GM12892 (cell line): ENCODE results near the gene PCBD2.

Experiments
- DNase-seq: peaks from one replicate; pipeline ENCODE4 v3.0.0; 2011; ENCODE audit not compliant: insufficient read length
- FAIRE-seq: peaks from 2 replicates; lab custom pipeline; 2011; peaks lifted over from hg19 to GRCh38; lab: Jason Lieb, UNC
- POLR2A ChIP-seq: IDR thresholded peaks from 2 replicates; pipeline ENCODE4 v1.6.1; 2011; ENCODE audit warnings: low read depth, low read length, control low read depth
- POLR2AphosphoS5 ChIP-seq: IDR thresholded peaks from 2 replicates; pipeline ENCODE4 v1.6.1; 2011; ENCODE audit warnings: low read depth, low read length, control low read depth
- TAF1 ChIP-seq: IDR thresholded peaks from 2 replicates; pipeline ENCODE4 v1.6.1; 2011; ENCODE audit warnings: low read depth, mild to moderate bottlenecking, control low read depth, low read length, borderline replicate concordance

The PCBD2 gene

GRCh38 chr5:135004376-135004775 is 99.4 kb downstream of the PCBD2 start:
- DNase-seq (no peak), FAIRE-seq (no peak)
- no peak for TF ChIP-seq POLR2A
- TF ChIP-seq POLR2AphosphoS5, result no peak
- no peak for TF ChIP-seq TAF1

GRCh38 chr5:135005076-135005475 is 100.1 kb downstream of the PCBD2 start:
- DNase-seq (no peak), FAIRE-seq (no peak)
- TF ChIP-seq TAF1 (no peak), POLR2AphosphoS5 (no peak), POLR2A (no peak)

- DNase-seq (no peak), FAIRE-seq (no peak)
- no peak for TF ChIP-seq TAF1
- no peak for TF ChIP-seq POLR2AphosphoS5
- TF ChIP-seq POLR2A, result no peak
These were observed 102.4 kb downstream of the PCBD2 start for GRCh38 chr5:135007305-135007704.

- no peak for FAIRE-seq
- no peak for DNase-seq
- TF ChIP-seq POLR2A, result no peak
- no peak for TF ChIP-seq POLR2AphosphoS5
- no peak for TF ChIP-seq TAF1
These were observed 102.9 kb downstream of the PCBD2 start for GRCh38 chr5:135007749-135008363.

GRCh38 chr5:135008556-135008955 is 103.6 kb downstream of the PCBD2 start:
- DNase-seq (no peak), FAIRE-seq (no peak)
- TF ChIP-seq POLR2A (no peak), TAF1 (no peak), POLR2AphosphoS5 (no peak)

- TF ChIP-seq TAF1 (no peak), POLR2AphosphoS5 (no peak), POLR2A (no peak)
- DNase-seq (no peak), FAIRE-seq (no peak)
These were observed 104.2 kb downstream of the PCBD2 start for GRCh38 chr5:135008981-135009735.

- no peak for DNase-seq
- no peak for FAIRE-seq
- TF ChIP-seq POLR2AphosphoS5 (no peak), TAF1 (no peak), POLR2A (no peak)
These were observed 105.0 kb downstream of the PCBD2 start for GRCh38 chr5:135009736-135010501.

GRCh38 chr5:135010502-135011354 is 105.8 kb downstream of the PCBD2 start:
- no peak for DNase-seq
- FAIRE-seq, result no peak
- TF ChIP-seq POLR2AphosphoS5 (no peak), POLR2A (no peak)

GRCh38 chr5:135011355-135012032 is 106.6 kb downstream of the PCBD2 start:
- FAIRE-seq (no peak), DNase-seq (no peak)
- TF ChIP-seq POLR2AphosphoS5 (no peak), TAF1 (no peak), POLR2A (no peak)

GRCh38 chr5:135012033-135012588 is 107.2 kb downstream of the PCBD2 start:
- DNase-seq, result peak; percentile 2
- no peak for TF ChIP-seq POLR2AphosphoS5
- TF ChIP-seq POLR2A, result no peak
- no peak for TF ChIP-seq TAF1
- FAIRE-seq, result no peak
